GM13977 (cell line): ENCODE data around the gene PSRC1.
"Not testable (repeated sequence)": the region's sequence is repeated elsewhere in the genome, so short reads cannot be mapped to it uniquely, and the experiment has no call there.

Experiments used
- DNase-seq: peaks from one replicate; pipeline ENCODE4 v3.0.0; 2012; ENCODE audit warnings: low spot score
- in situ Hi-C: fragments of 300-500 bp; cut with MboI; formaldehyde crosslinking; loops from one replicate; pipeline ENCODE4 v1.12.0; 2022; ENCODE audit warnings: low sequenced_read_pairs, low pct_unique_long_range_greater_than_20kb, mixed read lengths, inconsistent platforms; ENCODE audit not compliant: unreplicated experiment
- TF ChIP-seq, protein P1 (sequence below): IDR thresholded peaks from 2 replicates; pipeline ENCODE4 v1.5.1; 2012; ENCODE audit warnings: mild to moderate bottlenecking, control low read depth; ENCODE audit not compliant: insufficient read depth; ENCODE audit errors: extremely low read depth, missing control alignments

The PSRC1 gene

GRCh38 chr1:109290998-109291397 lies 8.1 kb upstream of the PSRC1 start:
- no peak for DNase-seq
- in situ Hi-C loops: loop anchor here (5.0 kb wide), 1 partner anchor 106 kb away; the partner anchor contains the start of gene SORT1
- TF ChIP-seq, protein P1, sequence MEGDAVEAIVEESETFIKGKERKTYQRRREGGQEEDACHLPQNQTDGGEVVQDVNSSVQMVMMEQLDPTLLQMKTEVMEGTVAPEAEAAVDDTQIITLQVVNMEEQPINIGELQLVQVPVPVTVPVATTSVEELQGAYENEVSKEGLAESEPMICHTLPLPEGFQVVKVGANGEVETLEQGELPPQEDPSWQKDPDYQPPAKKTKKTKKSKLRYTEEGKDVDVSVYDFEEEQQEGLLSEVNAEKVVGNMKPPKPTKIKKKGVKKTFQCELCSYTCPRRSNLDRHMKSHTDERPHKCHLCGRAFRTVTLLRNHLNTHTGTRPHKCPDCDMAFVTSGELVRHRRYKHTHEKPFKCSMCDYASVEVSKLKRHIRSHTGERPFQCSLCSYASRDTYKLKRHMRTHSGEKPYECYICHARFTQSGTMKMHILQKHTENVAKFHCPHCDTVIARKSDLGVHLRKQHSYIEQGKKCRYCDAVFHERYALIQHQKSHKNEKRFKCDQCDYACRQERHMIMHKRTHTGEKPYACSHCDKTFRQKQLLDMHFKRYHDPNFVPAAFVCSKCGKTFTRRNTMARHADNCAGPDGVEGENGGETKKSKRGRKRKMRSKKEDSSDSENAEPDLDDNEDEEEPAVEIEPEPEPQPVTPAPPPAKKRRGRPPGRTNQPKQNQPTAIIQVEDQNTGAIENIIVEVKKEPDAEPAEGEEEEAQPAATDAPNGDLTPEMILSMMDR: no peak

GRCh38 chr1:109290137-109290536 lies 7.2 kb upstream of the PSRC1 start:
- TF ChIP-seq, protein P1: no peak
- DNase-seq: no peak
- in situ Hi-C loops: loop anchor here (5.0 kb wide), 1 partner anchor 107 kb away; the partner anchor contains the start of gene SORT1

DNA sequence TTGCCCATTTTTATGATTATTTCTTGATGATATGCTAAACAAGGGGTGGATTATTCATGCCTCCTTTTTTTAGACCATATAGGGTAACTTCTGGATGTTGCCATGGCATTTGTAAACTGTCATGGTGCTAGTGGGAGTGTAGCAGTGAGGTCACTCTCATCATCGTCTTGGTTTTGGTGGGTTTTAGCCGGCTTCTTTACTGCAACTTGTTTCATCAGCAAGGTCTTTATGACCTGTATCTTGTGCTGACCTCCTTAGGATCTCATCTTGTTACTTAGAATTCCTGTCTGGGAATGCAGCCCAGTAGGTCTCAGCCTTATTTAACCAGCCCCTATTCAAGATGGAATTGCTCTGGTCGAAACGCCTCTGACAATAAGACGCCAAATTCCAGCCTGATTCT lies 3.8 kb upstream of the PSRC1 start:
- in situ Hi-C loops: not testable (repeated sequence)

GRCh38 chr1:109283748-109284600 lies 1.0 kb upstream of the PSRC1 start:
- no peak for DNase-seq
- in situ Hi-C loops: no loop called here
- TF ChIP-seq, protein P1: no peak

More for the DNA sequence above, 3.8 kb upstream of the PSRC1 start:
- not testable (repeated sequence) for DNase-seq

- in situ Hi-C loops: no loop called here
- no peak for DNase-seq
- TF ChIP-seq, protein P1: no peak
Measured at GRCh38 chr1:109282497-109282951, 421 bp downstream of the PSRC1 start.

- in situ Hi-C loops: no loop called here
- DNase-seq: no peak
- TF ChIP-seq, protein P1: no peak
Measured at GRCh38 chr1:109281680-109282496, 1.1 kb downstream of the PSRC1 start.
